ENCODE results near the gene PFKFB4. TPM values are rescaled to one million over a fixed set of nuclear protein-coding genes. Genes with fewer than 3 reads are reported as not detected.
A peak's percentile ranks its signal among the peaks of the same experiment; 100 is the strongest.

The PFKFB4 gene
- polyA plus RNA-seq, 1 experiment: 6.1 TPM

DNA sequence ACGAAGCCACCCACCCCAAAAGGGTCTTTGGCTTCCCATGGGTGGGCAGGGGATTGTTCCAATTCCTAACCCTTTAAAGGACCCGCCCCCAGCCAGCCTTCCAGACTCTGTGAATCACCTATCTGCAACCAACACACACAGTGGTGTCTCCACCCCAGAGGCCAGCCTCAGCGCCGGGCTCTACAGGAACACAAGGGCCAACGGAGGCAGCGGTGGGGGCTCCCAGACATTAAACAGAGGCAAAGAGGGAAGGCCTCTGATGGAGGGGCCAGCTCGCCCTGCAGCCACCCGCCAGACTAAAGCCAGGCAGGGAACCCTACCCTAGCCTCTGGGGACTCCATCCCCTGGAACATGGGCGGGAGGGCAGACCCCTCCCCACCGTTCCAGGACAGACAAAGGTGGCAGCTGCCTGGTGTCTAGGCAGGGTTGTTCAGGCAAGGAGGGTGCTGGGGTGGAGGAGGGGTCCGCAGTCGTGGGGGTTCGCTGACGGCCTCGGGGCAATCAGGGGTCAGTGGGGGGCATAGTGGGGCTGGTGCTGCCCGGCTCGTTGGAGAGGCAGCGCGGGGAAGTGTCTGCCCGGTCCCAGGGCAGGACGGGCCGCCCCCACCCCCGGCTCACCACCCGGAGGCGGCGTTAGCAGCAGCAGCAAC lies 53.1 kb downstream of the PFKFB4 start:
- H3K27ac ChIP-seq (ENCODE audit: low read depth, low read length): peak overlapping the region; percentile 65
- no peak for DNase-seq (ENCODE audit: low read depth, low spot score)
- CTCF ChIA-PET: interaction anchor here (0.9 kb wide), 1 partner anchor 56 kb away, joined by 3 read pairs; no protein-coding TSS in a partner anchor
- no peaks in the 10 kb centered on the region for H3K27me3 ChIP-seq (ENCODE audit: control insufficient read depth, insufficient read depth, low read length)
- no peaks in the 10 kb centered on the region; the same call in 1 of the 2 replicates for H3K9me3 ChIP-seq (ENCODE audit: control insufficient read depth, insufficient read depth, low read length)
- POLR2A ChIA-PET: interaction anchor here (0.6 to 1.3 kb wide), 3 partner anchors 28 to 407 kb away, joined by 3 read pairs; no protein-coding TSS in a partner anchor
- H3K4me3 ChIP-seq (ENCODE audit: low read depth, low read length): peak overlapping the region; percentile 74
- TF ChIP-seq, protein P1, sequence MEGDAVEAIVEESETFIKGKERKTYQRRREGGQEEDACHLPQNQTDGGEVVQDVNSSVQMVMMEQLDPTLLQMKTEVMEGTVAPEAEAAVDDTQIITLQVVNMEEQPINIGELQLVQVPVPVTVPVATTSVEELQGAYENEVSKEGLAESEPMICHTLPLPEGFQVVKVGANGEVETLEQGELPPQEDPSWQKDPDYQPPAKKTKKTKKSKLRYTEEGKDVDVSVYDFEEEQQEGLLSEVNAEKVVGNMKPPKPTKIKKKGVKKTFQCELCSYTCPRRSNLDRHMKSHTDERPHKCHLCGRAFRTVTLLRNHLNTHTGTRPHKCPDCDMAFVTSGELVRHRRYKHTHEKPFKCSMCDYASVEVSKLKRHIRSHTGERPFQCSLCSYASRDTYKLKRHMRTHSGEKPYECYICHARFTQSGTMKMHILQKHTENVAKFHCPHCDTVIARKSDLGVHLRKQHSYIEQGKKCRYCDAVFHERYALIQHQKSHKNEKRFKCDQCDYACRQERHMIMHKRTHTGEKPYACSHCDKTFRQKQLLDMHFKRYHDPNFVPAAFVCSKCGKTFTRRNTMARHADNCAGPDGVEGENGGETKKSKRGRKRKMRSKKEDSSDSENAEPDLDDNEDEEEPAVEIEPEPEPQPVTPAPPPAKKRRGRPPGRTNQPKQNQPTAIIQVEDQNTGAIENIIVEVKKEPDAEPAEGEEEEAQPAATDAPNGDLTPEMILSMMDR (IDR thresholded peaks at IDR 0.05; ENCODE audit: low read depth, low read length): no peak

DNA sequence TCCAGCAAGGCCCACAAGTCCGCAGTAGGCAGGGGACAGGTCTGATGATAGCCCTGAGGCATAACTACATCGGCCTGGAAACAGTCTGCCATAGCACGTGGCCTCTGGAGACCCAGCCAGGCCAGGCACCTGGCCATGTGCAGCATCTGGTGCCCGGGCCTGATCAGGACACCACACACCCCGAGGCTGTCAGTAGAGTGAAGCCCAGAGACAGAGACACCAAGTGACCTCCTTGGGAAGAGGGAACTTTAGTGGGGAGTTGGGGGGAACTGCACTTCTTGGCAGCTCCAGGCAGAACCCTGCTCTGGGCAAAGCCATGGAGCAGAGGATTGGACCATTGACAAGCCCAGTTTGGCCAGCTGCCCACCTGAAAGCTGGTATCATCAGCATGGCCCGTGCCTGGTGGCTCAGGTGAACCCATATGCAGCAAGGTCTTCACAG lies 53.9 kb downstream of the PFKFB4 start:
- TF ChIP-seq, protein P1 (IDR thresholded peaks at IDR 0.05; ENCODE audit: low read depth, low read length): no peak
- DNase-seq (ENCODE audit: low read depth, low spot score): no peak
- ChIA-PET POLR2A (interaction anchor here (0.5 kb wide), 1 partner anchor 13 kb away, joined by 3 read pairs; no protein-coding TSS in a partner anchor), CTCF (no interaction called here)
- no peak overlapping the region for H3K27ac ChIP-seq (ENCODE audit: low read depth, low read length)
- peak overlapping the region; percentile 74 for H3K4me3 ChIP-seq (ENCODE audit: low read depth, low read length)
- H3K9me3 ChIP-seq (ENCODE audit: control insufficient read depth, insufficient read depth, low read length): no peaks in the 10 kb centered on the region; the same call in 1 of the 2 replicates
- no peaks in the 10 kb centered on the region for H3K27me3 ChIP-seq (ENCODE audit: control insufficient read depth, insufficient read depth, low read length)

DNA sequence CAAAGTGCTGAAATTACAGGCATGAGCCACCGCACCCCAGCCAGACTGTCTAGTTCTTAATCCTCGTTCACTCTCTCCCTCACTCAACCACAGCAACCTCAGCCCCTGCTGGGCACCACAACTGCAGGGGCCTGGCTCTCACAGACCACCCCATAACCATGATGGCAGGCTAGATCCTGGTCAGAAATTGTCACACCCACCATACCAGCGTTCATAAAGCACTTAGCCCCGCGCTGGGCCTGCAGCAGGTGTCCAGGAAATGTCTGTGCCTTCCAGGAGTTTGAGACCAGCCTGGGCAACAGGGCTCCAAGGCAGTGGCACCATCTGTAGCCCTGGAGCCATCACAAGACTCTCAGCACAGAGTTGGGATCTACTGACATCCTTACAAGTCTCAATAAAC lies 54.5 kb downstream of the PFKFB4 start:
- Histone ChIP-seq H3K9me3 (ENCODE audit: control insufficient read depth, insufficient read depth, low read length) (no peaks in the 10 kb centered on the region; the same call in 1 of the 2 replicates), H3K27ac (ENCODE audit: low read depth, low read length) (no peak overlapping the region), H3K4me3 (ENCODE audit: low read depth, low read length) (no peak overlapping the region), H3K27me3 (ENCODE audit: control insufficient read depth, insufficient read depth, low read length) (no peaks in the 10 kb centered on the region)
- POLR2A ChIA-PET: interaction anchor here (0.5 kb wide), 1 partner anchor 12 kb away, joined by 3 read pairs; no protein-coding TSS in a partner anchor
- CTCF ChIA-PET: no interaction called here
- no peak for DNase-seq (ENCODE audit: low read depth, low spot score)
- TF ChIP-seq, protein P1 (IDR thresholded peaks at IDR 0.05; ENCODE audit: low read depth, low read length): no peak

DNA sequence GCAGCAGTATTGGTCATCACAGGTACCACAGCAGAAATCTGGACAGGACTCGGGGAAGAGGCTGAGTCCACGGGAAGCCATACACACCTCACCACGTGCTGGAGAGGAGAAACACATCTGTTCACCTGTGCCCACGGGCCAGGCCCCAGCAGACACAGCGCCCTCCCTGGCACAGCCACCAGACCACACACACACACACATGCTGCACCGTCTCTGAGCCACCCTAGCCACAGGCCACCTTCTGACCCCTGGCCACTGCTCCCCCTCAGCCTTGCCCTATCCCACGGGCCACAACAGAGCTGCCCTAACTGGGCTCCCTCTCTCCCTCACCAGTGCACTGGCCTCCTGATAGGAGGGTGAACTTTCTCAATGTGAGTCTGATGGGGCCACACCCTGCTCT lies 55.4 kb downstream of the PFKFB4 start:
- Histone ChIP-seq H3K27me3 (ENCODE audit: control insufficient read depth, insufficient read depth, low read length) (no peaks in the 10 kb centered on the region), H3K4me3 (ENCODE audit: low read depth, low read length) (no peak overlapping the region), H3K9me3 (ENCODE audit: control insufficient read depth, insufficient read depth, low read length) (no peaks in the 10 kb centered on the region; the same call in 1 of the 2 replicates), H3K27ac (ENCODE audit: low read depth, low read length) (no peak overlapping the region)
- CTCF ChIA-PET: interaction anchor here (0.6 kb wide), 1 partner anchor 239 kb away, joined by 3 read pairs; no protein-coding TSS in a partner anchor
- POLR2A ChIA-PET: no interaction called here
- no peak for DNase-seq (ENCODE audit: low read depth, low spot score)
- TF ChIP-seq, protein P1 (IDR thresholded peaks at IDR 0.05; ENCODE audit: low read depth, low read length): no peak

DNA sequence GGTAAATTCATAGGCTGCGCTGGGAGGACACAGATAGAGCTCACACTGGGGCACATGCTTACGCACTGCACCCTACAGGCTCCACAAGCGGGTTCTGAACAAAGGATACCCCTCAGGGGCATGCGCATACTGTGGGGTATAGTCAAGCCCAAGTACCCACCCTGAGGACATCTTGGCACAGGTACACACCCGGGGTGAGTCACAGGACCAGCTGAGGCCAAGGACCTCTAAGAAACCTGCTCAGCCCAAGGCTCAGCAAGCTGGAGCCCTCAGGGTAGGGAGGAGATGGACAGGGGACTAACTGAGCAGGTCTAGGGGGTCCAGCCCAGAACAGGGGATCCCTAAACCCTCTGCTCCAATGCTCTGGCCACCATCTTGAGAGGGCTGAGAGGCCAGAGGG lies 55.9 kb downstream of the PFKFB4 start:
- Histone ChIP-seq H3K27ac (ENCODE audit: low read depth, low read length) (no peak overlapping the region), H3K27me3 (ENCODE audit: control insufficient read depth, insufficient read depth, low read length) (no peaks in the 10 kb centered on the region), H3K4me3 (ENCODE audit: low read depth, low read length) (no peak overlapping the region), H3K9me3 (ENCODE audit: control insufficient read depth, insufficient read depth, low read length) (no peaks in the 10 kb centered on the region; the same call in 1 of the 2 replicates)
- CTCF ChIA-PET: no interaction called here
- POLR2A ChIA-PET: no interaction called here
- DNase-seq (ENCODE audit: low read depth, low spot score): no peak
- TF ChIP-seq, protein P1 (IDR thresholded peaks at IDR 0.05; ENCODE audit: low read depth, low read length): no peak
